Pancreas (tissue), 10 donors: ENCODE results near the gene TRAPPC6A. TPM values are rescaled to one million over a fixed set of nuclear protein-coding genes. Genes with fewer than 3 reads are reported as not detected.
A peak's percentile ranks its signal among the peaks of the same experiment; 100 is the strongest.

Source experiments
- ATAC-seq, 4 donors: fragments of 200-7000 bp; cut with Tn5 transposase; one replicate each; pipeline versions ENCODE4 v1.8.0 to v1.9.1; 2020; ENCODE audit warnings: mild to moderate bottlenecking in 4 of 4, moderate library complexity in 4 of 4
- DNase-seq, 6 donors: peaks; one replicate each; pipeline ENCODE4 v3.0.0-alpha.2; 2020
- FAIRE-seq: peaks from 2 replicates; lab custom pipeline; 2012; peaks lifted over from hg19 to GRCh38; lab: Jason Lieb, UNC
- H3K27ac ChIP-seq, 4 donors: fragments of 200-600 bp; sonication (generic); 1 replicate in 3 of 4; 2 replicates in 1 of 4; pipeline versions ENCODE4 v1.5.0 to v1.8.0; 2020
- H3K27me3 ChIP-seq, 4 donors: fragments of 200-600 bp; one replicate each; pipeline ENCODE4 v1.8.0; 2021
- H3K36me3 ChIP-seq, 3 donors: fragments of 200-600 bp; sonication (generic) in 1 of 3; one replicate each; pipeline versions ENCODE4 v1.5.0 to v1.8.0; 2020 to 2021
- H3K4me1 ChIP-seq, 3 donors: fragments of 200-600 bp; one replicate each; pipeline ENCODE4 v1.8.0; 2021
- H3K4me3 ChIP-seq, 4 donors: fragments of 200-600 bp; sonication (generic) in 2 of 4; one replicate each; pipeline versions ENCODE4 v1.5.0 to v1.8.0; 2020 to 2021
- H3K9me3 ChIP-seq, 4 donors: fragments of 200-600 bp; one replicate each; pipeline ENCODE4 v1.8.0; 2021
- WGBS, 2 donors: extraction: QIAGEN DNeasy Blood & Tissue Kit; methylation state at CpG; one replicate each; pipeline ENCODE4 v1.1.7; 2013; 5-methylcytosine and 5-hydroxymethylcytosine counted together
- intact Hi-C, 3 donors: fragments of 100-400 bp; cut with DNase I; formaldehyde crosslinking; loops; one replicate each; pipeline versions ENCODE4 v1.11.1 to v1.14.2; 2022
- polyA plus RNA-seq, 2 donors: library from polyadenylated mRNA; stranded (reverse); fragments of 200-250 nt; gene quantifications; one replicate each; pipeline ENCODE4 v1.2.3, GENCODE V29; 2013
- total RNA-seq, 6 donors: library from RNA; stranded (reverse); fragmentation: NEBNext Ultra II Directional in 4 of 6; extraction: Animal tissue kit (Norgen Biotek cat#: 25700) in 4 of 6; gene quantifications; one replicate each; pipeline versions ENCODE4 v1.2.1 to v1.2.4, GENCODE V29; 2021 to 2023
- TF ChIP-seq, protein P1 (sequence below), 4 donors: fragments of 200-600 bp; sonication (generic) in 3 of 4; IDR thresholded peaks; one replicate each; pipeline versions ENCODE4 v1.5.0 to v1.8.0; 2021; ENCODE audit warnings: antibody characterized with exemption in 4 of 4
- donor health status: healthy with polysubstance abuse.
- donor health status: DM: no; HTN: no; CAD: no; lungs with moderate emphysema.
- donor health status: DM: no; HTN: no; CAD: no.
- donor health status: control.
- donor health status: control.
- donor health status: Bipolar disorder and iron deficiency.
- donor health status: DM: yes; HTN: yes; CAD: no.
- donor health status: DM: no; HTN: no; CAD: no.
- donor health status: DM: no; HTN: no; CAD: no.
- donor health status: DM: yes; HTN: yes; CAD: no.

TRAPPC6A gene
- total and polyA plus RNA-seq, 8 donors = 9.7 to 37.9 (median 14.1) TPM

DNA sequence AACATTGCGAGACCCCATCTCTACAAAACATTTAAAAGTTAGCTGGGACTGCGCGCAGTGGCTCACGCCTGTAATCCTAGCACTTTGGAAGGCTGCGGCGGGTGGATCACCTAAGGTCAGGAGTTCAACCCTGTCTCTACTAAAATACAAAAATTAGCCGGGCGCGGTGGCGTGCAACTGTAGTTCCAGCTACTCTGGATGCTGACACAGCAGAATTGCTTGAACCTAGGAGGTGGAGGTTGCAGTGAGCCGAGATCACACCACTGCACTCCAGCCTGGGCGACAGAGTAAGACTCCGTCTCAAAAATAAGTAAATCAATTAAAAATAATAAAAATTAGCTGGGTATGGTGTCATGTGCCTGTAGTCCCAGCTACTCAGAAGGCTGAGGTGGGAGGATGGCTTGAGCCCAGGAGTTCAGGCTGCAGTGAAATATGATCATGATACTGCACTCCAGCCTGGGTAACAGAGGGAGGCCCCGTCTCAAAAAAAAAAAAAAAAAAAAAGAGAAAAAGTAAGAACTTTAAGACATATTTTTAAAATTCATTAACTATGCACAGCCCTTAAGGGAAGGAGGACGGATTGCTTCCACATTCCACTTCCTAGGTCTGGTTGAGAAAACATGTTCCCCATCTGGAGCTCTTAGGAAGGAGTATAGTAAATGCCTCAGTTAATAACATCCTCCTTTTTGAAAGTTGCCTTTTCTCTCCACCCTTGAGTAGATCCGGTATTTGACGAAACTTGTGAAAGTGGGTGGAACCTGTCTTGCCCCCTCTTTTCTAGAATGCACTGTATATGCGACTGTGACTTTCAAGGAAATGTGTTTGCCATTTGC lies 41.1 kb upstream of the TRAPPC6A start:
- ATAC-seq = no peak
- 74 to 76% methylated on average over 18 of the region's 18 CpGs for WGBS, 2 donors

DNA sequence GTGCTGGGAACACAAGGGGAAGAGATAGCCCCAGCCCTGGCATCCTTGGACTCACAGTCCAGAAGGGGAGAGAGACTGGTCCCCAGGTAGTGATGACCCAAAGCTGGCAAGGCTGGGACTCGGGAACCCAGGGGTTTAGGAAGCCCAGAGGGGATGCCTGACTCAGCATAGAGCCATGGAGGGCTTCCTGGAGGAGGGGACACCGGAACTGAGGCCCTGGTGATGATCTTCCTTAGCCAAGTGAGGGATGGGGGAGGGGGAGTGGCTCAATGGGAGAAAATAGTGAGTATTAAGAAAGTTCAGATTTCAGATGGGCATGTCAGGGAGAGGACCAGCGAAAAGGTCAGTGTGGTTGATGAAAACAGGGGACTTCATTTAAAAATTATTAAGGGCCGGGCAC lies 40.4 kb upstream of the TRAPPC6A start:
- H3K36me3 ChIP-seq = no peaks in the 10 kb centered on the region
- no peak overlapping the region for H3K4me3 ChIP-seq
- no peak for ATAC-seq
- no peak for FAIRE-seq
- H3K4me1 ChIP-seq = no peaks in the 10 kb centered on the region
- TF ChIP-seq, protein P1, sequence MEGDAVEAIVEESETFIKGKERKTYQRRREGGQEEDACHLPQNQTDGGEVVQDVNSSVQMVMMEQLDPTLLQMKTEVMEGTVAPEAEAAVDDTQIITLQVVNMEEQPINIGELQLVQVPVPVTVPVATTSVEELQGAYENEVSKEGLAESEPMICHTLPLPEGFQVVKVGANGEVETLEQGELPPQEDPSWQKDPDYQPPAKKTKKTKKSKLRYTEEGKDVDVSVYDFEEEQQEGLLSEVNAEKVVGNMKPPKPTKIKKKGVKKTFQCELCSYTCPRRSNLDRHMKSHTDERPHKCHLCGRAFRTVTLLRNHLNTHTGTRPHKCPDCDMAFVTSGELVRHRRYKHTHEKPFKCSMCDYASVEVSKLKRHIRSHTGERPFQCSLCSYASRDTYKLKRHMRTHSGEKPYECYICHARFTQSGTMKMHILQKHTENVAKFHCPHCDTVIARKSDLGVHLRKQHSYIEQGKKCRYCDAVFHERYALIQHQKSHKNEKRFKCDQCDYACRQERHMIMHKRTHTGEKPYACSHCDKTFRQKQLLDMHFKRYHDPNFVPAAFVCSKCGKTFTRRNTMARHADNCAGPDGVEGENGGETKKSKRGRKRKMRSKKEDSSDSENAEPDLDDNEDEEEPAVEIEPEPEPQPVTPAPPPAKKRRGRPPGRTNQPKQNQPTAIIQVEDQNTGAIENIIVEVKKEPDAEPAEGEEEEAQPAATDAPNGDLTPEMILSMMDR (IDR thresholded peaks at IDR 0.05) = no peak
- 48 to 71% methylated on average over 4 of the region's 4 CpGs for WGBS, 2 donors
- no peak for DNase-seq
- intact Hi-C loops = no loop called here
- no peaks in the 10 kb centered on the region for H3K27me3 ChIP-seq
- H3K9me3 ChIP-seq = no peaks in the 10 kb centered on the region
- no peak overlapping the region for H3K27ac ChIP-seq

More for the DNA sequence above, 41.1 kb upstream of the TRAPPC6A start:
- intact Hi-C loops = no loop called here
- Histone ChIP-seq H3K4me3 (no peak overlapping the region), H3K9me3 (no peaks in the 10 kb centered on the region), H3K27ac (no peak overlapping the region), H3K4me1 (no peaks in the 10 kb centered on the region), H3K36me3 (no peaks in the 10 kb centered on the region), H3K27me3 (no peaks in the 10 kb centered on the region)
- DNase-seq (no peak), FAIRE-seq (no peak)
- TF ChIP-seq, protein P1 (IDR thresholded peaks at IDR 0.05) = no peak

DNA sequence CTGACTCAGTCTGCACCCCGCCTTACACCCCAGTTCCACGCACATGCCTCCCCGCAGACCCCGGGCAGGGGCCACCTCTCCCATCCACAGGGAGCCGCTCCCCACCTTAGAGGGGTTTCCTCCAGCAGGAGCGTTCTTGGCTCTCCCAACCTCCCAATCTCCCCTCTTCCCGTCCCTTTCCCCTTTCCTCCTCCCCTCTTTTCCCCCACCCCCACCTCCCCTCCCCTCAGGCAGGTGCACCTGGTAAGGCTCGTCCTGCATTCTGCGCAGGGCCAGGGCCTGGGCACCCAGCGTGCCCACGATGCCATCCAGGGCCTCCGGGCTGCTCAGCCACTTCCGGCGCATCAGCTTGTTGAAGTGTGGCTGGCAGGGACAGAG lies 39.9 kb upstream of the TRAPPC6A start:
- TF ChIP-seq, protein P1 (IDR thresholded peaks at IDR 0.05) = no peak
- intact Hi-C loops = no loop called here

DNA sequence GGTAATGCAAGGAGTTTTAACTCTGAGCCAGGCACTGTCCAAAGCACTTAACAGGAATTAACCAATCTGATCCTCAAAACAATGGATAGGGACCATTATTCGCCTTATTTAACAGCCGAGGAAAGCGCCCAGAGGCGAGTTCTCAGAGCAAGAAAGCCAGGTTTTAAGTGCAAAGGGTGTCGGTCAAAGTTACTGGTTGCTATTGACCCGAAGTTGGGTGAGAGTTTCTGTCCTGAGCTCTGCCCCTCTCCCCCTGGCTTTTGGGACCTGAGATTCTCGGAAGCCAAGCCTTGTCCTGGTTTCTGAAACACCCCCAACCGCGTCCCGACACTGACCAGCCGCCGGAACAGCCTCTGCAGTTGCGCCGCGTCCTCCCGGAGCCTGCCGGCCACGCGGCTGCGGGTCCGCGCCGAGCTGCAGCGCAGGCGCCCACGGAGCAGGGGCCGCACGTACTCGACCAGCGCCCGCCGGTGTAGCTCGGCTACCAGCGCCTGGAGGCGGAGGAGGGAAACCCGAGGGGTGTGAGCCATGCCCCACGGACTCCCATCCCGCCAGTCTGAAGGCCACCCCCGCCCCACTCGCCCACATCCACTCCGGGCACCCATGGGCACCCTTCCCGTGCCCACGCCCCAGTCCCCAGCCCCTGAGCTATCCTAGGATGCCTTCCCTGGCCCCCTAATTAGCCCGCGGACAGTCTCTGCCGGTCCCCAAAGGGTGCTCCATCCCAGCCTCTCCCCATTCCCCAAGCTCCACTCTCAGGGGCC lies 39.3 kb upstream of the TRAPPC6A start:
- no peak for FAIRE-seq
- no peaks in the 10 kb centered on the region for H3K9me3 ChIP-seq
- 23 to 39% methylated on average over 40 to 46 of the region's 46 CpGs for WGBS, 2 donors

More for the DNA sequence above, 39.9 kb upstream of the TRAPPC6A start:
- no peak overlapping the region for H3K4me3 ChIP-seq
- FAIRE-seq (no peak), DNase-seq (no peak), ATAC-seq (no peak)
- no peak overlapping the region for H3K27ac ChIP-seq
- 44 to 49% methylated on average over 14 of the region's 14 CpGs for WGBS, 2 donors
- H3K27me3 ChIP-seq = no peaks in the 10 kb centered on the region
- H3K36me3 ChIP-seq = no peaks in the 10 kb centered on the region
- H3K4me1 ChIP-seq = no peaks in the 10 kb centered on the region
- no peaks in the 10 kb centered on the region for H3K9me3 ChIP-seq

More for the DNA sequence above, 39.3 kb upstream of the TRAPPC6A start:
- Histone ChIP-seq H3K27me3 (no peaks in the 10 kb centered on the region), H3K4me3 (no peak overlapping the region), H3K4me1 (no peaks in the 10 kb centered on the region), H3K27ac (no peak overlapping the region), H3K36me3 (no peaks in the 10 kb centered on the region)
- TF ChIP-seq, protein P1 (IDR thresholded peaks at IDR 0.05) = no peak
- peak in 1 of 6 donors; percentile 45 for DNase-seq
- intact Hi-C loops = no loop called here
- no peak for ATAC-seq
